T-helper 17 cell (primary cell): ENCODE measurements around the gene SEPHS1. TPM values are rescaled to one million over a fixed set of nuclear protein-coding genes. Genes with fewer than 3 reads are reported as not detected.
A peak's percentile ranks its signal among the peaks of the same experiment; 100 is the strongest.
"Not testable (repeated sequence)": the region's sequence is repeated elsewhere in the genome, so short reads cannot be mapped to it uniquely, and the experiment has no call there.

Source experiments
- ATAC-seq: fragments of 150-1000 bp; cut with Tn5 transposase; 2 replicates; pipeline ENCODE4 v1.10.0; 2021; ENCODE audit warnings: mild to moderate bottlenecking, moderate library complexity
- DNase-seq, 3 donors: peaks; one replicate each; pipeline versions ENCODE4 v3.0.0 to v3.0.0-alpha.2; 2020 to 2021
- H3K9me3 ChIP-seq: one replicate; pipeline ENCODE4 v1.7.0; 2013; ENCODE audit warnings: low read length, mild to moderate bottlenecking; ENCODE audit not compliant: control insufficient read depth, poor library complexity, severe bottlenecking
- H3K27ac Mint-ChIP-seq: one replicate; pipeline ENCODE4 v1.8.0; 2022; ENCODE audit warnings: mild to moderate bottlenecking, moderate library complexity, mixed read lengths
- H3K27me3 Mint-ChIP-seq: one replicate; pipeline ENCODE4 v1.8.0; 2022; ENCODE audit warnings: mixed read lengths
- H3K36me3 Mint-ChIP-seq: one replicate; pipeline ENCODE4 v1.8.0; 2022; ENCODE audit warnings: low read depth, mixed read lengths
- H3K4me1 Mint-ChIP-seq: one replicate; pipeline ENCODE4 v1.8.0; 2022; ENCODE audit warnings: mild to moderate bottlenecking, mixed read lengths
- H3K4me3 Mint-ChIP-seq: one replicate; pipeline ENCODE4 v1.8.0; 2022; ENCODE audit warnings: mild to moderate bottlenecking, moderate library complexity, mixed read lengths
- total RNA-seq, 4 donors: library from RNA in 2 of 4; stranded (reverse) in 2 of 4; gene quantifications; one replicate each; pipeline ENCODE4 v1.2.3 and lab custom pipeline; 2022 to 2026

The SEPHS1 gene
- total RNA-seq, 2 donors from 2014 or later: 18.9 to 20.2 TPM

- Mint-ChIP-seq H3K36me3 (peaks cover 3% of the 10 kb centered on the region), H3K27me3 (no peaks in the 10 kb centered on the region), H3K4me1 (no peaks in the 10 kb centered on the region), H3K4me3 (no peak overlapping the region), H3K27ac (no peak overlapping the region)
- H3K9me3 ChIP-seq: no peaks in the 10 kb centered on the region
- ATAC-seq (no peak), DNase-seq (no peak)
Measured at GRCh38 chr10:13308096-13308495, 40.0 kb downstream of the SEPHS1 start.

- Mint-ChIP-seq H3K4me3 (no peak overlapping the region), H3K27me3 (no peaks in the 10 kb centered on the region), H3K36me3 (peaks cover 3% of the 10 kb centered on the region), H3K27ac (no peak overlapping the region), H3K4me1 (peaks cover 10% of the 10 kb centered on the region)
- no peak for ATAC-seq
- no peaks in the 10 kb centered on the region for H3K9me3 ChIP-seq
- DNase-seq: no peak
Measured at GRCh38 chr10:13306103-13306502, 42.0 kb downstream of the SEPHS1 start.

GRCh38 chr10:13302821-13303555, 45.1 kb downstream of the SEPHS1 start:
- DNase-seq (no peak), ATAC-seq (no peak)
- peak overlapping the region; percentile 80 for H3K4me3 Mint-ChIP-seq
- peaks cover 3% of the 10 kb centered on the region for H3K36me3 Mint-ChIP-seq
- H3K9me3 ChIP-seq: no peaks in the 10 kb centered on the region
- H3K27ac Mint-ChIP-seq: peak overlapping the region; percentile 98
- peaks cover 19% of the 10 kb centered on the region for H3K4me1 Mint-ChIP-seq
- no peaks in the 10 kb centered on the region for H3K27me3 Mint-ChIP-seq

DNA sequence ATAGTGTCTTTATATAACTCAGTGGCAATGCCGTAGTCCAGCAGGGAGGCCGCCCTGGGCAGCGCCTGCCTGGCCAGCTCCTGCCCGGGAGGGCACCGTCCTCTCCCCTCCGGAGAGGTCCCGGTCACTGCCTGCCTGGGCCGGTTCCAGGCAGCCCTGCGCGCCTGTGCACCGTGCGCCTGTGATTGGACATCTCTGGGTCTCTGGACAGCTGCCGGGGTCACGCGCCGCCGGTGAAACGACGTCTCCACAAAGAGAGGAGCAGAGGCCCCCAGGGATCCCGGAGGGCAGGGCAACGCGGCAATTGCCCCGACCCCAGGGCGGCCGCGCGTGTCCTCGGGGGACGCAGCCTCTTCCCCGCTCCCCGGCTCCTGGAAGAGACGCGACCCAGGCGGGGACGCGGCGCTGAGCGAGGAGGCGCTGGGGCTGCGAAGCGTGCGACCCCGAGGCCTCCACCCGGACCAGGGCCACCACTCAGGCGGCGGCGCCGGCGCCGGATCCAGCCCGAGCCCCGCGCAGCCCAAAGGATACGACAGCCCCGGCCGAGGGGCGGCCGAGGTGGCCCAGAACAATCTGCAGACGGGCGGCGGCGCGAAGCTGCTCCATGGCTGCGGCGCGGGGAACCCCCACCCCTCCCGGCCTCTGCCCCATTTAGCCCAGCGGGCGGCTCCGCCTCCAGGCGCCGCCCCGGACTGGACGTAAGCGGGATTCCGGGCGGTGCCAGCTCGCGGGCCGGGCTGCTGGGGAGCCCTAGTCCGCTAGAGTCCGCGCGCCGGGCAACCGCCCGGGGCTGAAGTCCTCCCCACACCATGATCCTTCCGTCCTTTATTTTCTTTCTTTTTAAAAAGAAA, 48.4 kb downstream of the SEPHS1 start, which contains the start of gene PHYH:
PHYH (minus strand) TSS at position 628 of the 851 bp plus-strand sequence; CDS start at position 606, 22 bp downstream.
- ATAC-seq (peak; percentile 74), DNase-seq (peak; percentile 78 to 86 (median 81))
- Mint-ChIP-seq H3K36me3 (no peaks in the 10 kb centered on the region), H3K27me3 (no peaks in the 10 kb centered on the region), H3K4me1 (peaks cover 19% of the 10 kb centered on the region), H3K27ac (peak within 1 kb of the TSS; percentile 98), H3K4me3 (peak within 1 kb of the TSS; percentile 86)
- no peaks in the 10 kb centered on the region for H3K9me3 ChIP-seq

- DNase-seq: no peak
- Mint-ChIP-seq H3K27me3 (no peaks in the 10 kb centered on the region), H3K4me3 (peak overlapping the region; percentile 86), H3K36me3 (no peaks in the 10 kb centered on the region), H3K27ac (peak overlapping the region; percentile 86), H3K4me1 (peaks cover 19% of the 10 kb centered on the region)
- no peaks in the 10 kb centered on the region for H3K9me3 ChIP-seq
- ATAC-seq: no peak
Measured at GRCh38 chr10:13298748-13299436, 49.2 kb downstream of the SEPHS1 start.

DNA sequence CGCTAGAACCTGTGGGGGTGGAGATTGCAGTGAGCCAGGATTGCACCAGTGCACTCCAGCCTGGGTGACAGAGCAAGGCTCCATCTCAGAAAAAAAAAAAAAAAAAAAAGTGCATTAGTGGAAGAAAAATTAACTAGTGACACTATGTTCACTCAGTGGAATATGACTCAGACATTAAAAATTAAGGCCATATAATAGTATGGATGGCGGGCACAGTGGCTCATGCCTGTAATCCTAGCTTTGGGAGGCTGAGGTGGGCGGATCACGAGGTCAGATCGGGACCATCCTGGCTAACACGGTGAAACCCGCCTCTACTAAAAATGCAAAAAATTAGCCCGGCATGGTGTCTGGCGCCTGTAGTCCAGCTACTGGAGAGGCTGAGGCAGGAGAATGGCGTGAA, 51.6 kb downstream of the SEPHS1 start:
- H3K4me1 Mint-ChIP-seq: peaks cover 11% of the 10 kb centered on the region
- H3K36me3 Mint-ChIP-seq: no peaks in the 10 kb centered on the region
- H3K9me3 ChIP-seq: no peaks in the 10 kb centered on the region
- H3K27ac Mint-ChIP-seq: no peak overlapping the region
- no peak overlapping the region for H3K4me3 Mint-ChIP-seq
- H3K27me3 Mint-ChIP-seq: no peaks in the 10 kb centered on the region
- ATAC-seq (no peak), DNase-seq (no peak)

DNA sequence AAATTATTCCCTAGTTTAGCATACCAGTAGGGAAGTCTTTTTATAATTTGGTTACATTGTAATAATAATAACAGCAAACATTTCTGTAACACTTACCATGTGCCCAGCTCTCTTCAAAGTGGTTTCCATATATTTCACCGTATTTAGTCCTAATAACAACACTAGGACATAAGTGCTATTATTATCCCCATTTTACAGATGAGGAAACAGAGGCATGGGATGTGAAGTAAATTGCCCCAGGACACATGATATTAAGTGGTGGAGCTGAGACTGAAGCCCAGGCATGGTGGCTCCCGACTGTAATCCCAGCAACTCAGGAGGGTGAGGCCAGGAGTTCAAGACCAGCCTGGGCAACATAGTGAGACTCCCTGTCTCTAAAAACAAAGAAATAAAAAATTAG, 53.3 kb downstream of the SEPHS1 start:
- ATAC-seq (no peak), DNase-seq (no peak)
- Mint-ChIP-seq H3K36me3 (no peaks in the 10 kb centered on the region), H3K27ac (no peak overlapping the region), H3K27me3 (no peaks in the 10 kb centered on the region), H3K4me3 (no peak overlapping the region), H3K4me1 (peaks cover 5% of the 10 kb centered on the region)
- H3K9me3 ChIP-seq: no peaks in the 10 kb centered on the region

GRCh38 chr10:13291821-13292773, 56.0 kb downstream of the SEPHS1 start:
- H3K36me3 Mint-ChIP-seq: no peaks in the 10 kb centered on the region
- no peaks in the 10 kb centered on the region for H3K9me3 ChIP-seq
- no peaks in the 10 kb centered on the region for H3K27me3 Mint-ChIP-seq
- peaks cover 11% of the 10 kb centered on the region for H3K4me1 Mint-ChIP-seq
- no peak for DNase-seq
- no peak for ATAC-seq
- no peak overlapping the region for H3K27ac Mint-ChIP-seq
- no peak overlapping the region for H3K4me3 Mint-ChIP-seq

DNA sequence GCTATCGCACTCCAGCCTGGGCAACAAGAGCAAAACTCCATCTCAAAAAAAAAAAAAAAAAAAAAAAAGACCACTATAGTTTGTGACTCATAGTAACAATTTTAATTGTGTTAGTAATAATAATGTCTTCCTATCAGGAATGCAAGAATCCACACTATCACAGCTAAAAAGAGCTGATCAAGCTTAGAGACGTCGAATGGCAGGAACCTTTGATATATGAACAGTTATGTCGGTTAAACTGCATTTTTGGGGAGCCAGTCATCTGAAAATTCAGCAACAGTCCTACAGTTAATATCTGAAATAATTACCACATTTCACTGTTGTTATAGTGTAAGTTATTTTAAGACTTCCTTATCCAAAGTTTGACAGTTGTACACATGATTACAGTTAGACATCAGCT, 57.0 kb downstream of the SEPHS1 start:
- Mint-ChIP-seq H3K36me3 (no peaks in the 10 kb centered on the region), H3K27me3 (no peaks in the 10 kb centered on the region), H3K4me3 (no peak overlapping the region), H3K4me1 (peaks cover 11% of the 10 kb centered on the region), H3K27ac (no peak overlapping the region)
- H3K9me3 ChIP-seq: no peaks in the 10 kb centered on the region
- DNase-seq (no peak), ATAC-seq (no peak)

DNA sequence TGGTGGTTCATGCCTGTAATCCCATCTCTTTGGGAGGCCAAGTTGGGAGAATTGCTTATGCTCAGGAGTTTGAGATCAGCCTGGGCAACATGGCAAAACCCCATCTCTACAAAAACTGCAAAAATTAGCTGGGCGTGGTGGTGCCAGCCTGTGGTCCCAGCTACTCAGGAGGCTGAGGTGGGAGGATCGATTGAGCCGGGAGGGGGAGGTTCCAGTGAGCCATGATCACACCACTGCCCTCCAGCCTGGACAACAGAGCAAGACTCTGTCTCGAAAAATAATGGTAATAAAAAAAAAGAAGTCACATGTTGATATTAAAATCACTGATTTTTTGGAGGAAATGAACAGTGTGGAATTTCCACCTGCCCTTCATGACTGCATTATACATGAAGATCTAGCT, 64.0 kb downstream of the SEPHS1 start:
- Mint-ChIP-seq H3K27me3 (no peaks in the 10 kb centered on the region), H3K27ac (no peak overlapping the region), H3K4me3 (no peak overlapping the region), H3K4me1 (peaks cover 9% of the 10 kb centered on the region), H3K36me3 (no peaks in the 10 kb centered on the region)
- H3K9me3 ChIP-seq: no peaks in the 10 kb centered on the region
- ATAC-seq: no peak
- DNase-seq: no peak

DNA sequence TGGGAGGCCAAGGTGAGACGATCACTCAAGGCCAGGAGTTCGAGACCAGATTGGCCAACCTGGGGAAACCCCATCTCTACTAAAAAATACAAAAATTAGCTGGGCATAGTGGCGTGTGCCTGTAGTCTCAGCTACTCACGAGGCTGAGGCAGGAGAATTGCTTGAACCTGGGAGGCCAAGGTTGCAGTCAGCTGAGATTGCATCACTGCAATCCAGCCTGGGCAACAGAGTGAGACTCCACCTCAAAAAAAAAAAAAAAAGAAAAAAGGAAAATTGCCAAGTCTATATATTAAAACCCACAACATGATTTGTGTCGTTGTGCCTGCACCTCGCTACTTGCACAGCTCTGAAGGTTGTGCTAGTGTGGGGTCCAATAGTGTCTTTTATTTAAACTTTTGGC, 65.7 kb downstream of the SEPHS1 start:
- not testable (repeated sequence) for H3K36me3 Mint-ChIP-seq, H3K27ac Mint-ChIP-seq, H3K4me1 Mint-ChIP-seq, H3K27me3 Mint-ChIP-seq, DNase-seq, ATAC-seq, H3K9me3 ChIP-seq, H3K4me3 Mint-ChIP-seq

DNA sequence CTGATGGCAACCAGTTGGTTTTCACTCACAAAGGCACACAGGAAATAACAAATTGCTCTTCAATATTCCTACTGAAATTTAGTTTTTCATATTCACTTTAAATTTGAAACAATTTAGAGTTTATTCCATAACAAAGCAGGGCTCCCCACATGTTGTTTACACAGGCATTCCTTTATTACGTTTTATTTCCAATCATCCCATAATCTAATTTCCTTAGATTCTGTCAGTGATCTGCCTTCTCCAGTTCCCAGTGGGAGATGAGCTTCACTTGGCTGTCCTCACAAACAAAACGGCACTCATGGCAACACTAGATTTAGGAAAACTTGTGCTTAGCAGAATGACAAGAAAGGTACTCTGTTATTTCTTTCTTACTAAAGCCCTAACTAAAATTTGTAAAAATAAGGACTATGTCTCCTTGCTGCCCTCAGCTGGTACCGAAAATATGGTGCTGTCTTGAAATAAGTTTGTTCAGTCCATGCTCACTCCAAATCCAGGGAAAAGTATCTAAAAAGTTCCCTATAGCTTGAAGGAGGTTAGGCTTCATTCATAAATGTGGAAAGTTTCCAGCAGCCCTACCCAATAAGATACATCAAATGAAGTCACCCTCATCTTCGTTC, 71.2 kb downstream of the SEPHS1 start:
- no peak for ATAC-seq
- no peak for DNase-seq
- H3K4me1 Mint-ChIP-seq: no peaks in the 10 kb centered on the region
- no peak overlapping the region for H3K27ac Mint-ChIP-seq
- H3K9me3 ChIP-seq: no peaks in the 10 kb centered on the region
- H3K27me3 Mint-ChIP-seq: no peaks in the 10 kb centered on the region
- no peak overlapping the region for H3K4me3 Mint-ChIP-seq
- no peaks in the 10 kb centered on the region for H3K36me3 Mint-ChIP-seq
